NT2/D1 (cell line): ENCODE results near the gene ITPKB.

ENCODE experiments used
- DNase-seq: peaks from one replicate; pipeline ENCODE4 v3.0.0-alpha.2; 2011; ENCODE audit warnings: low read depth, low spot score
- H3K27me3 ChIP-seq: 2 replicates; pipeline ENCODE4 v1.6.0; 2011; ENCODE audit warnings: mild to moderate bottlenecking; ENCODE audit not compliant: insufficient read length, insufficient read depth
- H3K36me3 ChIP-seq: 2 replicates; pipeline ENCODE4 v1.6.1; 2011; ENCODE audit warnings: mild to moderate bottlenecking, low read length, mixed read lengths; ENCODE audit not compliant: insufficient read depth, insufficient read length
- H3K4me1 ChIP-seq: 2 replicates; pipeline ENCODE4 v1.5.1; 2011; ENCODE audit not compliant: insufficient read depth, insufficient read length
- H3K4me3 ChIP-seq: 2 replicates; pipeline ENCODE4 v1.5.1; 2011; ENCODE audit warnings: low read depth; ENCODE audit not compliant: insufficient read length
- H3K9ac ChIP-seq: 2 replicates; pipeline ENCODE4 v1.6.0; 2011; ENCODE audit warnings: low read depth; ENCODE audit not compliant: insufficient read length
- H3K9me3 ChIP-seq: 2 replicates; pipeline ENCODE4 v1.5.1; 2011; ENCODE audit warnings: mild to moderate bottlenecking, low read length; ENCODE audit not compliant: insufficient read depth
- SUZ12 ChIP-seq: IDR thresholded peaks from 2 replicates; pipeline ENCODE4 v1.6.1; 2011; ENCODE audit not compliant: insufficient read length, insufficient read depth; ENCODE audit errors: extremely low read depth
- YY1 ChIP-seq: IDR thresholded peaks from 2 replicates; pipeline ENCODE4 v1.6.1; 2011; ENCODE audit not compliant: insufficient read length, insufficient read depth
- ZNF274 ChIP-seq: IDR thresholded peaks from 2 replicates; pipeline ENCODE4 v1.6.1; 2011; ENCODE audit warnings: mild to moderate bottlenecking, low read depth, low read length

ITPKB gene

GRCh38 chr1:226645279-226645976 lies 93.7 kb downstream of the ITPKB start:
- no peaks in the 10 kb centered on the region for H3K27me3 ChIP-seq
- peak overlapping the region; percentile 24 for H3K9ac ChIP-seq
- DNase-seq, result no peak
- no peaks in the 10 kb centered on the region for H3K9me3 ChIP-seq
- no peak overlapping the region for H3K4me3 ChIP-seq
- peaks cover 42% of the 10 kb centered on the region for H3K4me1 ChIP-seq
- peaks cover 57% of the 10 kb centered on the region for H3K36me3 ChIP-seq
- TF ChIP-seq SUZ12 (no peak), ZNF274 (no peak)

DNA sequence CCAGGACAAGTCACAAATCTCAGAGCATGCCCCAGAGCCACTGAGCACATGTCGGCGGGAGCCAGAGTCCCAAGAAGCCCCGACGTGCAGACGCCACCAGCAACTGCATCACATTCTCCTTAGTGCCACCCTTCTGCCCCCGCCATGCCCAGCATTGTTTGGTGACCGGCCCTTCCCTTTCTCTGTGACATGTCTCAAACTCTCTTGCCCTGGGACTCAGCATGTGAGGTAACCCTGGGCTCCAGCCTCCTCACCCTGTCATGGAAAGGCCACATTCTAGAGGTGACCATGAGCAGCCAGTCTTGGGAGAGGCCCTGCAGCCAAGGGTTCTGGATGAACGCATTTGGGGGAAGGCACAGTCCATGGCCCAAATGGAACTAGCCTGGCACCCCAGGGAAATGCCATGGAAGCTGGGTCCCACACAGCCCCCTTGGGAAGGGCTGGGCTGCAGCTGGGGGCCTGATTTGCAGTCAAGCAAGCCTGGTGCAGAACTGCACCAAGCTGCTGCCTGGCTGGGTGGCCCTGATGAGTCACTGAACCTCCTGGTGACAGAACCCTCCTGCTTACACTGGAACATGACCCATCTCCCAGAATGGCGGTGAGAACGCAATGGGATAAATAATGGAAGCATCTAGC lies 94.4 kb downstream of the ITPKB start:
- Histone ChIP-seq H3K9ac (no peak overlapping the region), H3K9me3 (no peaks in the 10 kb centered on the region), H3K36me3 (peaks cover 64% of the 10 kb centered on the region), H3K4me1 (peaks cover 48% of the 10 kb centered on the region), H3K27me3 (no peaks in the 10 kb centered on the region), H3K4me3 (no peak overlapping the region)
- no peak for TF ChIP-seq ZNF274
- TF ChIP-seq SUZ12, result no peak
- no peak for TF ChIP-seq YY1
- no peak for DNase-seq

- no peak overlapping the region for H3K4me3 ChIP-seq
- H3K9me3 ChIP-seq, result no peaks in the 10 kb centered on the region
- no peak for DNase-seq
- H3K4me1 ChIP-seq, result peaks cover 45% of the 10 kb centered on the region
- TF ChIP-seq YY1 (no peak), SUZ12 (no peak), ZNF274 (no peak)
- H3K9ac ChIP-seq, result peak overlapping the region; percentile 37
- H3K27me3 ChIP-seq, result no peaks in the 10 kb centered on the region
- H3K36me3 ChIP-seq, result peaks cover 68% of the 10 kb centered on the region
Observed at GRCh38 chr1:226643611-226644540, 95.2 kb downstream of the ITPKB start.

DNA sequence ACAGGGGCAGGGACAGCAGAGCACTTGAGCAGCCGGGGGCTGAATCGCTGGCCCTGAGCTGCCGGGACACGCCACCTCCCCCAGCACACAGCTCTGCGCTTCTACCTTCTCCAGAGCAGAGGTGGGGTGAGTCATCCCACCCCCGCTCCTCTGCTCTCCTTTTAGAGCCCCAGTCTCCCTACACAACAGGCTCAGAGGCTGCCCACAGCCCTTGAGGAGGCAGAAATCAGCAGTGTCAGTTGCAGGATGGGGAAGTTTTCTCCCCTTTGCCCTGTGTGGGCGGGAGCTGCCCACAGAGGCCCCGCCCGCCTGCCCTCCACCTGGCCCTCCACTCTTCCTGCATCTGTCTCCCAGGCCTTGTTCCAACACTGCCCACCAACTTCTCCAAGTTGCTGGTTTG lies 95.9 kb downstream of the ITPKB start:
- Histone ChIP-seq H3K9me3 (no peaks in the 10 kb centered on the region), H3K4me1 (peaks cover 45% of the 10 kb centered on the region), H3K9ac (no peak overlapping the region), H3K27me3 (no peaks in the 10 kb centered on the region), H3K4me3 (no peak overlapping the region), H3K36me3 (peaks cover 73% of the 10 kb centered on the region)
- peak; percentile 62 for DNase-seq
- TF ChIP-seq SUZ12, result no peak
- TF ChIP-seq ZNF274, result no peak
- TF ChIP-seq YY1, result no peak

DNA sequence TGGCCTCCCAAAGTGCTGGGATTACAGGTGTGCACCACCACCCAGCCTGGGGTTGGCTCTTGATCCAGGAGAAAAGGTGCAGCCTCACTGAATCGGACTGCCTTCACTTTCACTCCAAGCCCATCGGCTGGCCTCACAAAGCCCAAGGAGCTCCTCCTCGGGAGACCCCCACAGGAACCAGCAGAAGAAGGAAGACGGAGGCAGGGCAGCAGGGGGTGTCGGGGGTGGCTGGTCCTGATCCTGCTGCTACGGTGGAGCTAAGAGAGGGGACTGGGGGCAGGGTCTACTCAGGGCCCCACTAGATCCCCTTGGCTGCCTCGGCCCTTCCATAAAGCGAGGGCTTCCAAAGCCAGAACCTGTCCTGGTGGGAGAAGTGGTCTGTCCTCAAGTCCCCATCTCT lies 96.7 kb downstream of the ITPKB start:
- Histone ChIP-seq H3K9me3 (no peaks in the 10 kb centered on the region), H3K9ac (no peak overlapping the region), H3K27me3 (no peaks in the 10 kb centered on the region), H3K4me1 (peaks cover 45% of the 10 kb centered on the region), H3K4me3 (no peak overlapping the region), H3K36me3 (peaks cover 68% of the 10 kb centered on the region)
- no peak for DNase-seq
- TF ChIP-seq ZNF274, result no peak

DNA sequence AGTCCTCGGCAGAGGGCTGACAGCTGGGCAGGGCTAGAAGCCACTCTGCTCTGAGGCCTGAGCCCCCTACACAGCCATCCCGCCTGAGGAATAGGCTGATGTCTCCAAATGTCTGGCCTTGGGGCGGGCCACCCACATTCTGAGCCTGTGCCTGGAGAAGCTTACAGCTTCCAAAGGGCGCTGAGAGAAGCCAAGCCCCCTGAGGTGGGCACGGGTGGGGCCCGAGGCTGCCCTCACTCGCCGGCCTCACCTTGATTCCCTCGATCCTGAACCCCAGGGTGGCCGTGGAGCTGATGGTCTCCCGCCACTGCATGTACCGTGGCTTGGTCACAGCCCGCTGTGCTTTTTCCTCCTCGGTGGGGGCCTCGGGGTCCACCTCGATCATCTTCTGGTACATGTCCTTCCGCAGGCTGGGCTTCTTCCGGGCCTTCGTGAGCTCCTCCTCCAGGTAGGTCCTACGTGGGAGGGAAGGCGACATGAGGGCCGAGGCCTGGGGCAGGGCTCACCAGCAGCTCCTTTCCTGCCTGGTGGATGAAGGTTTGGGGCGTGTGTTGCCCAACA lies 97.3 kb downstream of the ITPKB start:
- peaks cover 45% of the 10 kb centered on the region for H3K4me1 ChIP-seq
- H3K27me3 ChIP-seq, result no peaks in the 10 kb centered on the region

More for the DNA sequence above, 97.3 kb downstream of the ITPKB start:
- TF ChIP-seq ZNF274 (no peak), SUZ12 (no peak), YY1 (no peak)
- H3K36me3 ChIP-seq, result peaks cover 68% of the 10 kb centered on the region
- no peak overlapping the region for H3K9ac ChIP-seq
- DNase-seq, result no peak
- H3K9me3 ChIP-seq, result no peaks in the 10 kb centered on the region
- H3K4me3 ChIP-seq, result no peak overlapping the region
